GM18507 (cell line): ENCODE data around the gene CCDC85C.

Experiments used
- DNase-seq: peaks from one replicate; pipeline ENCODE4 v3.0.0; 2011; ENCODE audit warnings: low read depth; ENCODE audit not compliant: insufficient read length; ENCODE audit errors: extremely low spot score
- FAIRE-seq: peaks from 2 replicates; lab custom pipeline; 2011; peaks lifted over from hg19 to GRCh38; lab: Jason Lieb, UNC

CCDC85C gene

GRCh38 chr14:99564926-99565259, 39.1 kb downstream of the CCDC85C start:
- DNase-seq, result no peak
- FAIRE-seq, result no peak

- DNase-seq (no peak), FAIRE-seq (no peak)
Observed at GRCh38 chr14:99564256-99564925, 39.6 kb downstream of the CCDC85C start.

- FAIRE-seq (no peak), DNase-seq (no peak)
Observed at GRCh38 chr14:99563749-99564129, 40.3 kb downstream of the CCDC85C start.

GRCh38 chr14:99562856-99563748, 40.9 kb downstream of the CCDC85C start:
- FAIRE-seq, result no peak
- no peak for DNase-seq

- no peak for FAIRE-seq
Observed at GRCh38 chr14:99561864-99562263, 42.1 kb downstream of the CCDC85C start.

GRCh38 chr14:99560922-99561683, 42.9 kb downstream of the CCDC85C start:
- no peak for DNase-seq
- FAIRE-seq, result no peak

More at GRCh38 chr14:99561864-99562263, 42.1 kb downstream of the CCDC85C start:
- no peak for DNase-seq

GRCh38 chr14:99560403-99560802, 43.6 kb downstream of the CCDC85C start:
- FAIRE-seq (no peak), DNase-seq (no peak)

GRCh38 chr14:99559286-99559990, 44.6 kb downstream of the CCDC85C start:
- no peak for FAIRE-seq
- no peak for DNase-seq

GRCh38 chr14:99556134-99556791, 47.7 kb downstream of the CCDC85C start:
- FAIRE-seq, result no peak
- DNase-seq, result no peak

GRCh38 chr14:99554757-99555531, 49.1 kb downstream of the CCDC85C start:
- FAIRE-seq, result no peak
- no peak for DNase-seq

- DNase-seq (no peak), FAIRE-seq (no peak)
Observed at GRCh38 chr14:99554184-99554583, 49.8 kb downstream of the CCDC85C start.

GRCh38 chr14:99552572-99553216, 51.3 kb downstream of the CCDC85C start:
- no peak for FAIRE-seq

GRCh38 chr14:99552021-99552553, 51.9 kb downstream of the CCDC85C start:
- DNase-seq (no peak), FAIRE-seq (no peak)

More at GRCh38 chr14:99552572-99553216, 51.3 kb downstream of the CCDC85C start:
- no peak for DNase-seq

GRCh38 chr14:99551034-99551922, 52.7 kb downstream of the CCDC85C start:
- DNase-seq (no peak), FAIRE-seq (no peak)

GRCh38 chr14:99550387-99550992, 53.5 kb downstream of the CCDC85C start:
- DNase-seq, result no peak
- no peak for FAIRE-seq

GRCh38 chr14:99549684-99550083, 54.3 kb downstream of the CCDC85C start:
- FAIRE-seq, result no peak

More at GRCh38 chr14:99549684-99550083, 54.3 kb downstream of the CCDC85C start:
- DNase-seq, result no peak
